GM12878 (cell line): ENCODE measurements around the gene SRXN1. TPM values are rescaled to one million over a fixed set of nuclear protein-coding genes. Genes with fewer than 3 reads are reported as not detected.

Experiments used
- ATAC-seq: fragments of 200-7000 bp; cut with Tn5 transposase; 3 replicates; pipeline ENCODE4 v1.9.1; 2020; ENCODE audit warnings: mild to moderate bottlenecking, moderate library complexity
- BruUV-seq: library from RNA; stranded (reverse); fragments of 400-500 nt; replicated peaks from 2 replicates; lab custom pipeline; 2021; lab: Mats Ljungman, UMichigan
- CTCF ChIA-PET: fragments of 300-600 bp; sonication (Branson Sonifier 250); formaldehyde crosslinking; extraction: SDS; loops from one replicate; lab custom pipeline; 2021; ENCODE audit warnings: inconsistent platforms; lab: Yijun Ruan, JAX
- POLR2A ChIA-PET: fragments of 350-600 bp; formaldehyde crosslinking; extraction: SDS; loops from one replicate; lab custom pipeline; 2021; ENCODE audit warnings: inconsistent platforms; lab: Charles Lee
- RAD21 ChIA-PET: fragments of 300-600 bp; sonication (Branson Sonifier 250); formaldehyde crosslinking; loops from one replicate; lab custom pipeline; 2023; ENCODE audit warnings: antibody characterized with exemption; ENCODE audit not compliant: unreplicated experiment; lab: Charles Lee
- SMC1A ChIA-PET: fragments of 300-600 bp; sonication (Branson Sonifier 250); formaldehyde crosslinking; loops from one replicate; lab custom pipeline; 2023; ENCODE audit not compliant: unreplicated experiment, uncharacterized antibody; lab: Charles Lee
- DNase-seq: peaks from one replicate; pipeline ENCODE4 v3.0.0-alpha.2; 2011; ENCODE audit warnings: low read depth, low spot score
- FAIRE-seq: peaks from 3 replicates; lab custom pipeline; 2011; peaks lifted over from hg19 to GRCh38; lab: Jason Lieb, UNC
- H2AFZ ChIP-seq: 2 replicates; pipeline ENCODE4 v1.6.0; 2011; ENCODE audit warnings: low read depth, low read length, control low read depth; ENCODE audit not compliant: control insufficient read depth
- H3K27ac ChIP-seq: 2 replicates; pipeline ENCODE4 v1.5.1; 2011; ENCODE audit warnings: control low read depth; ENCODE audit not compliant: control insufficient read depth, insufficient read depth
- H3K27me3 ChIP-seq, 2 experiments: replicated peaks in 1 of 2; 2 replicates each; pipeline versions ENCODE4 v1.6.0 to v1.6.1; 2011; ENCODE audit warnings: low read length in 1 of 2; ENCODE audit not compliant: control insufficient read depth in 2 of 2, insufficient read depth in 2 of 2
- H3K36me3 ChIP-seq, 2 experiments: 2 replicates each; pipeline ENCODE4 v1.5.1; 2011; ENCODE audit warnings: low read length in 1 of 2; ENCODE audit not compliant: control insufficient read depth in 2 of 2, insufficient read depth in 2 of 2
- H3K4me1 ChIP-seq: 2 replicates; pipeline ENCODE4 v1.6.1; 2011; ENCODE audit warnings: mild to moderate bottlenecking, low read length, moderate library complexity, mixed read lengths; ENCODE audit not compliant: control insufficient read depth, insufficient read depth
- H3K4me2 ChIP-seq: 2 replicates; pipeline ENCODE4 v1.6.0; 2011; ENCODE audit warnings: control low read depth; ENCODE audit not compliant: control insufficient read depth, insufficient read depth
- H3K4me3 ChIP-seq: fragments of 200-600 bp; sonication (generic); 2 replicates; pipeline ENCODE4 v1.5.1; 2016
- H3K79me2 ChIP-seq: 2 replicates; pipeline ENCODE4 v1.6.0; 2011; ENCODE audit warnings: low read length; ENCODE audit not compliant: control insufficient read depth, insufficient read depth
- H3K9ac ChIP-seq: 2 replicates; pipeline ENCODE4 v1.8.0; 2011; ENCODE audit warnings: low read length, control low read depth, mixed read lengths; ENCODE audit not compliant: control insufficient read depth, insufficient read depth
- H3K9me3 ChIP-seq: replicated peaks from 3 replicates; pipeline ENCODE4 v1.5.1; 2011; ENCODE audit warnings: mild to moderate bottlenecking, low read length; ENCODE audit not compliant: control insufficient read depth, insufficient read depth
- H4K20me1 ChIP-seq: 2 replicates; pipeline ENCODE4 v1.6.0; 2011; ENCODE audit not compliant: control insufficient read depth, insufficient read depth
- BCL11A ChIP-seq: IDR thresholded peaks from 2 replicates; pipeline ENCODE4 v1.6.1; 2011; ENCODE audit warnings: low read depth, low read length
- BHLHE40 ChIP-seq, 2 experiments: fragments of 450-650 bp in 1 of 2; IDR thresholded peaks; 2 replicates each; pipeline ENCODE4 v1.6.1; 2011 to 2017; ENCODE audit warnings: low read depth in 2 of 2, borderline replicate concordance in 1 of 2, improper control_type of control experiment in 1 of 2, low read length in 1 of 2, mild to moderate bottlenecking in 1 of 2
- DPF2 ChIP-seq: fragments of 450-650 bp; IDR thresholded peaks from 2 replicates; pipeline ENCODE4 v1.6.1; 2017; ENCODE audit warnings: mild to moderate bottlenecking
- EED ChIP-seq: sonication (generic); IDR thresholded peaks from 2 replicates; pipeline ENCODE4 v1.6.1; 2016; ENCODE audit warnings: antibody characterized with exemption, low read depth
- EGR1 ChIP-seq, 2 experiments: IDR thresholded peaks; 1 replicate in 1 of 2; 2 replicates in 1 of 2; pipeline ENCODE4 v1.6.1; 2011 to 2012; ENCODE audit warnings: low read depth in 2 of 2, low read length in 2 of 2, borderline replicate concordance in 1 of 2, mild to moderate bottlenecking in 1 of 2, moderate library complexity in 1 of 2
- EP300 ChIP-seq, 2 experiments: fragments of 150-350 bp in 1 of 2; IDR thresholded peaks; 2 replicates each; pipeline ENCODE4 v1.6.1; 2011 to 2012; ENCODE audit warnings: low read depth in 2 of 2, low read length in 2 of 2, borderline replicate concordance in 1 of 2, improper control_type of control experiment in 1 of 2, inconsistent platforms in 1 of 2; ENCODE audit not compliant: control insufficient read depth in 1 of 2
- GATAD2B ChIP-seq: fragments of 450-650 bp; conservative IDR thresholded peaks from 2 replicates; pipeline ENCODE4 v1.6.1; 2017; ENCODE audit warnings: low read depth, mild to moderate bottlenecking, moderate library complexity
- IKZF1 ChIP-seq: fragments of 450-650 bp; conservative IDR thresholded peaks from 2 replicates; pipeline ENCODE4 v1.6.1; 2017; ENCODE audit warnings: antibody characterized with exemption, mild to moderate bottlenecking
- IKZF2 ChIP-seq, 2 experiments: fragments of 450-650 bp; IDR thresholded peaks; 2 replicates each; pipeline ENCODE4 v1.6.1; 2017; ENCODE audit warnings: mild to moderate bottlenecking in 2 of 2, moderate library complexity in 2 of 2
- MEF2B ChIP-seq: fragments of 450-650 bp; IDR thresholded peaks from 2 replicates; pipeline ENCODE4 v1.6.1; 2018; ENCODE audit warnings: mild to moderate bottlenecking, moderate library complexity; ENCODE audit not compliant: partially characterized antibody, poor library complexity, severe bottlenecking
- MTA2 ChIP-seq: fragments of 450-650 bp; IDR thresholded peaks from 2 replicates; pipeline ENCODE4 v1.6.1; 2016; ENCODE audit warnings: low read depth, mild to moderate bottlenecking, moderate library complexity
- PAX5 ChIP-seq: IDR thresholded peaks from 2 replicates; pipeline ENCODE4 v1.6.1; 2011; ENCODE audit warnings: low read depth, low read length, borderline replicate concordance
- PBX3 ChIP-seq: IDR thresholded peaks from 2 replicates; pipeline ENCODE4 v1.6.1; 2011; ENCODE audit warnings: mild to moderate bottlenecking, low read depth, low read length, moderate library complexity; ENCODE audit not compliant: insufficient replicate concordance
- RELB ChIP-seq: fragments of 450-650 bp; IDR thresholded peaks from 2 replicates; pipeline ENCODE4 v1.6.1; 2017; ENCODE audit warnings: low read depth, mild to moderate bottlenecking, moderate library complexity
- RUNX3 ChIP-seq: IDR thresholded peaks from 2 replicates; pipeline ENCODE4 v1.6.1; 2012; ENCODE audit warnings: low read length, inconsistent platforms
- SMAD1 ChIP-seq: fragments of 450-650 bp; IDR thresholded peaks from 2 replicates; pipeline ENCODE4 v1.6.1; 2018; ENCODE audit warnings: mild to moderate bottlenecking, low read depth; ENCODE audit not compliant: partially characterized antibody
- SPI1 ChIP-seq: IDR thresholded peaks from 2 replicates; pipeline ENCODE4 v1.6.1; 2011; ENCODE audit warnings: low read depth, mild to moderate bottlenecking, low read length, moderate library complexity, borderline replicate concordance; ENCODE audit not compliant: insufficient read depth
- ZNF207 ChIP-seq: fragments of 450-650 bp; IDR thresholded peaks from 2 replicates; pipeline ENCODE4 v1.6.1; 2014; ENCODE audit warnings: antibody characterized with exemption, mild to moderate bottlenecking, borderline replicate concordance
- WGBS: methylation state at CpG from one replicate; pipeline ENCODE4 v1.1.6; 2016; ENCODE audit warnings: low lambda C conversion rate; ENCODE audit not compliant: insufficient replicate concordance, insufficient coverage; ENCODE audit errors: missing lambda C conversion rate; 5-methylcytosine and 5-hydroxymethylcytosine counted together
- in situ Hi-C: fragments of 300-500 bp; cut with MboI; formaldehyde crosslinking; loops from 9 replicates; pipeline ENCODE4 v1.14.3; 2018; ENCODE audit warnings: mixed read lengths
- intact Hi-C: fragments of 100-400 bp; cut with micrococcal nuclease; formaldehyde crosslinking; loops from one replicate; pipeline ENCODE4 v1.14.2; 2022; ENCODE audit not compliant: unreplicated experiment
- polyA plus RNA-seq, 11 experiments: library from polyadenylated mRNA; depleted of rRNA in 4 of 11; unstranded in 6 of 11; stranded (reverse) in 5 of 11; fragments of >200 nt; fragmentation: Nextera tagmentation in 4 of 11; fragmentation: Illumina TruSeq in 1 of 11; extraction: Ambion mirVana in 4 of 11; extraction: Trizol in 1 of 11; gene quantifications; 1 replicate in 1 of 11; 2 replicates in 10 of 11; pipeline versions ENCODE4 v1.2.1 to v1.2.3, GENCODE V29; 2011 to 2016; ENCODE audit warnings: inconsistent platforms in 2 of 11, missing spikeins in 2 of 11, low read depth in 1 of 11
- total RNA-seq, 4 experiments: library from RNA; depleted of rRNA in 3 of 4; stranded (reverse); fragments of >200 nt in 3 of 4; fragmentation: Illumina TruSeq in 1 of 4; extraction: Trizol in 1 of 4; gene quantifications; 2 replicates each; pipeline versions ENCODE4 v1.2.1 to v1.2.3, GENCODE V29; 2013 to 2021

Gene SRXN1
- total and polyA plus RNA-seq, 10 of the 15 experiments (the other 5 are each of a cell fraction or from before 2014, with no cell fraction given): 4.1 to 20.5 (median 15.6) TPM

- DNase-seq: no peak
- no peak for TF ChIP-seq SMAD1
- TF ChIP-seq ZNF207: no peak
- TF ChIP-seq IKZF2 (IDR thresholded peaks at IDR 0.05): peak; percentile 86 to 88
- peak; percentile 41 for TF ChIP-seq PBX3
- peak; percentile 90 for TF ChIP-seq SPI1
- peak; percentile 61 for TF ChIP-seq RELB
- no peak for TF ChIP-seq PAX5
- peak; percentile 9 for TF ChIP-seq MEF2B
- TF ChIP-seq BCL11A: peak; percentile 20; the same call in 1 of the 2 replicates
- TF ChIP-seq MTA2: peak; percentile 75
- TF ChIP-seq BHLHE40 (IDR thresholded peaks at IDR 0.05; ENCODE audit: borderline replicate concordance in 1 of 2, low read depth in 2 of 2, low read length in 1 of 2): peak; percentile 10 to 23; a peak in 1 of 4 replicates
- TF ChIP-seq EGR1 (IDR thresholded peaks at IDR 0.05; ENCODE audit: borderline replicate concordance in 1 of 2, low read depth in 2 of 2, low read length in 2 of 2): no peak
- peak in 1 of 2 experiments; percentile 30; a peak in 1 of 4 replicates for TF ChIP-seq EP300 (IDR thresholded peaks at IDR 0.05; ENCODE audit: borderline replicate concordance in 1 of 2, control insufficient read depth in 1 of 2, low read depth in 2 of 2, low read length in 2 of 2)
- TF ChIP-seq EED: 0 out of 2 replicates have a peak, but pooled peaks have one; percentile 45
- TF ChIP-seq GATAD2B: 0 out of 2 replicates have a peak, but pooled peaks have one; percentile 68
- peak; percentile 92 for TF ChIP-seq IKZF1
- TF ChIP-seq DPF2: peak; percentile 84
- TF ChIP-seq RUNX3: peak; percentile 22; the same call in 1 of the 2 replicates
- TF ChIP-seq, all 136 proteins: peak for 14
- FAIRE-seq (no peak), ATAC-seq (peak; percentile 76)
- H3K4me3 ChIP-seq: no peak overlapping the region
- no peak overlapping the region for H3K4me2 ChIP-seq
- SMC1A ChIA-PET: interaction anchor here (1.0 kb wide), 1 partner anchor 31 kb away, joined by 5 read pairs; no protein-coding TSS in a partner anchor
- CTCF ChIA-PET: interaction anchor here (0.6 to 1.8 kb wide), 4 partner anchors 9 to 706 kb away, joined by 4 to 5 read pairs (median 4); no protein-coding TSS in a partner anchor
- BruUV-seq: no TSS peak
- no peaks in the 10 kb centered on the region for H3K36me3 ChIP-seq
- in situ Hi-C loops (no loop called here), intact Hi-C loops (no loop called here)
- no peak overlapping the region for H3K9ac ChIP-seq
- H3K79me2 ChIP-seq: no peaks in the 10 kb centered on the region
- H2AFZ ChIP-seq: no peak overlapping the region
- H4K20me1 ChIP-seq: no peaks in the 10 kb centered on the region
- H3K9me3 ChIP-seq: no peaks in the 10 kb centered on the region
- RAD21 ChIA-PET: interaction anchor here (1.4 kb wide), 1 partner anchor 9 kb away, joined by 4 read pairs; no protein-coding TSS in a partner anchor
- H3K4me1 ChIP-seq: peaks cover 4% of the 10 kb centered on the region; the same call in 1 of the 2 replicates
- POLR2A ChIA-PET: interaction anchor here (0.7 kb wide), 1 partner anchor 22 kb away, joined by 3 read pairs; no protein-coding TSS in a partner anchor
- no peak overlapping the region for H3K27ac ChIP-seq
- 3% methylated on average over 20 of the region's 24 CpGs for WGBS
- H3K27me3 ChIP-seq: peaks cover 5 to 9% of the 10 kb centered on the region in 2 experiments
Observed at GRCh38 chr20:676315-676937, 23.4 kb upstream of the SRXN1 start.
